Stomach (tissue), 4 donors: ENCODE measurements around the gene CACNA2D3.

Source experiments
- CTCF ChIP-seq, 7 experiments: fragments of 450-650 bp in 4 of 7; fragments of 200-600 bp in 3 of 7; sonication (generic) in 3 of 7; IDR thresholded peaks; one replicate each; pipeline ENCODE4 v1.5.1; 2016 to 2019; ENCODE audit warnings: antibody characterized with exemption in 7 of 7, control low read depth in 2 of 7, mild to moderate bottlenecking in 1 of 7
- EP300 ChIP-seq: sonication (generic); formaldehyde crosslinking; IDR thresholded peaks from one replicate; pipeline ENCODE4 v1.6.1; 2017; ENCODE audit warnings: antibody characterized with exemption
- POLR2A ChIP-seq, 4 donors: fragments of 450-650 bp; IDR thresholded peaks; one replicate each; pipeline ENCODE4 v1.6.1; 2016; ENCODE audit warnings: antibody characterized with exemption in 4 of 4, control low read depth in 2 of 4, mild to moderate bottlenecking in 1 of 4, moderate library complexity in 1 of 4
- POLR2AphosphoS5 ChIP-seq, 3 donors: sonication (generic); formaldehyde crosslinking; IDR thresholded peaks; one replicate each; pipeline ENCODE4 v1.6.1; 2016; ENCODE audit warnings: antibody characterized with exemption in 3 of 3

- TF ChIP-seq CTCF (IDR thresholded peaks at IDR 0.05) (no peak), EP300 (no peak), POLR2A (IDR thresholded peaks at IDR 0.05) (no peak), POLR2AphosphoS5 (IDR thresholded peaks at IDR 0.05) (no peak)
Measured at GRCh38 chr3:54835701-54836100, 713.3 kb downstream of the CACNA2D3 start.
